ENCODE data around the gene BCL2.

The BCL2 gene

DNA sequence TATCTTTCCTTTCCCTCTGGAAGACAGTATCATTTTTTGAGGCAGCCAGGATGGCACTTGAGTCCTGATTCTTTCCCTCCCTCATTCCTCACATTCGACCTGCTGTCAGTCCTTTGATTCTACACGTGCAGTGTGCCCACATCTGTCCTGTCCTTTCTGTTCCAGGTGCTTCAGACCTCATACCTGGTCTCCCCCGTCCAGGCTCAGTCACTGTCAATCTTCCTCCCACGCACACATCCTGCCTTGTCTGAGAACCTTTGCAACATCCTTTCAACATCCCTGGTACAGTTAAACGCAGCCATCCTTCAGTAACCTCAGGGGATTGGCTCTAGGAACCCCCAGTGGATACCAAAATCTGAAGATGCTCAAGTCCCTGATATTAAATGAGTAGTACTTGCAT lies 10.1 kb downstream of the BCL2 start:
- TF ChIP-seq, protein P1, sequence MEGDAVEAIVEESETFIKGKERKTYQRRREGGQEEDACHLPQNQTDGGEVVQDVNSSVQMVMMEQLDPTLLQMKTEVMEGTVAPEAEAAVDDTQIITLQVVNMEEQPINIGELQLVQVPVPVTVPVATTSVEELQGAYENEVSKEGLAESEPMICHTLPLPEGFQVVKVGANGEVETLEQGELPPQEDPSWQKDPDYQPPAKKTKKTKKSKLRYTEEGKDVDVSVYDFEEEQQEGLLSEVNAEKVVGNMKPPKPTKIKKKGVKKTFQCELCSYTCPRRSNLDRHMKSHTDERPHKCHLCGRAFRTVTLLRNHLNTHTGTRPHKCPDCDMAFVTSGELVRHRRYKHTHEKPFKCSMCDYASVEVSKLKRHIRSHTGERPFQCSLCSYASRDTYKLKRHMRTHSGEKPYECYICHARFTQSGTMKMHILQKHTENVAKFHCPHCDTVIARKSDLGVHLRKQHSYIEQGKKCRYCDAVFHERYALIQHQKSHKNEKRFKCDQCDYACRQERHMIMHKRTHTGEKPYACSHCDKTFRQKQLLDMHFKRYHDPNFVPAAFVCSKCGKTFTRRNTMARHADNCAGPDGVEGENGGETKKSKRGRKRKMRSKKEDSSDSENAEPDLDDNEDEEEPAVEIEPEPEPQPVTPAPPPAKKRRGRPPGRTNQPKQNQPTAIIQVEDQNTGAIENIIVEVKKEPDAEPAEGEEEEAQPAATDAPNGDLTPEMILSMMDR (IDR thresholded peaks at IDR 0.05; ENCODE audit: low read depth, low read length, missing control alignments), result no peak
- no peak for DNase-seq (ENCODE audit: low read depth)
- H3K4me3 ChIP-seq (ENCODE audit: low read depth, low read length), result no peak overlapping the region

DNA sequence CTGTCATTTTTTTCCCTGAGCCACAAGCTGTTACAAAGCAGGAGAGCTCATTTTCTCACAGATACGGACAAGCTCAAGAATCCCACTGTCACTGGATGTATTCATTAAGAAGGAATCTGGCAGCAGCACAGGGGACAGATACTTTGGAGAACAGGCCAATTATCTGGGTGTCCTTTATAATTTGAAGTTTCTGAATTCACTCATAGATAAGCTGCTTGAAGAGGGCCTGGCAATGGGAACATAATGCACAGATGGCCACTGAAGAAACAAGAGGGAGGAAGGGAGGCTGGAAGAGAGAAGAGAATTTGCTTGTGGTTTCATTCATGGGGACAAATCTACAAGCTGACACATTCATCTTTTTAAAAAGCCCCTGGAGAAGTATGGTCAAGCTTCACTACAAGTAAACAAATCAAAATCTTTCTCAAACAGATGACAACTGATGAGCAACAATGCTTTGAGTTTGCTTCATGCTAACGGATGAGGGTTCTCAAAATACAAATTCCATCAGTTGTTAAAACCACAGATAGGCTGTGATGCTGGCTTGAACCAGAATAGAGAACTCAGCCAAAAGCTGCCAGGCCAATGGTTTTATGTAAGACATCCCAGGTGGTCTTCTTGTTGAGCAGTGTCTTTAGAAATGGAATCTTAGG lies 11.9 kb downstream of the BCL2 start:
- TF ChIP-seq, protein P1 (IDR thresholded peaks at IDR 0.05; ENCODE audit: low read depth, low read length, missing control alignments), result no peak
- DNase-seq (ENCODE audit: low read depth), result no peak
- H3K4me3 ChIP-seq (ENCODE audit: low read depth, low read length), result no peak overlapping the region

DNA sequence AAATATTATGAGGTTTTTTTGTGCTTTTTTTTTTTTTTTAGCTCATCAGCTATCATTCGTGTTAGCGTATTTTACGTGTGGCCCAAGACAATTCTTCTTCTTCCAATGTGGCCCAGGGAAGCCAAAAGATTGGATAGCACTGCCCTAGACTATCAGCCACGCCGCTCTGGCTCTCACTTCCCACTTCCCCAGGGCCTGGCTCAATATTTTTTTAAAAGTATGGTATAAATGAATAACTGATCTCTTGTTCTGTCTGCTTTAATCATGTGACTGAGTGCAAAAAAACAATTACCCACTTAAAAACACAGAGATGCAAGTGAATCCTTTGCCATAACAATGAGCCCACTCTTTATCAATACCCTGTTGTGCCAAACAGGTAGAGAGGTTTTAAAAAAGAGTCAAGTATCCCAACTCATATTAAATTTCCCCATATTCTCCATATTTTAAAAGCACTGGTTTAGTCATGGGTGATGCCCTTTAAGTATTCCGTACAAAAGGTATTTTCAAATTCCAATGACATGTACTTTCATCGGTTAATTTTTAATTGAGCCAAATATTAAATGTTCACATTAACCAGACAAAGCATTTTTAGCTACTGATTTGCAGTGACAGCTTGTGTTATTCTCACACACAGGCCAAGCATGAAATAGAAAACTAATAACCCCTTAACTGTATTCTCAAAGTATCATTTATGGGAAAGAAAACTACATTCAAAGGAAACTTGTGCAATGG lies 12.6 kb downstream of the BCL2 start:
- no peak overlapping the region for H3K4me3 ChIP-seq (ENCODE audit: low read depth, low read length)
- no peak for DNase-seq (ENCODE audit: low read depth)
- TF ChIP-seq, protein P1 (IDR thresholded peaks at IDR 0.05; ENCODE audit: low read depth, low read length, missing control alignments), result no peak

DNA sequence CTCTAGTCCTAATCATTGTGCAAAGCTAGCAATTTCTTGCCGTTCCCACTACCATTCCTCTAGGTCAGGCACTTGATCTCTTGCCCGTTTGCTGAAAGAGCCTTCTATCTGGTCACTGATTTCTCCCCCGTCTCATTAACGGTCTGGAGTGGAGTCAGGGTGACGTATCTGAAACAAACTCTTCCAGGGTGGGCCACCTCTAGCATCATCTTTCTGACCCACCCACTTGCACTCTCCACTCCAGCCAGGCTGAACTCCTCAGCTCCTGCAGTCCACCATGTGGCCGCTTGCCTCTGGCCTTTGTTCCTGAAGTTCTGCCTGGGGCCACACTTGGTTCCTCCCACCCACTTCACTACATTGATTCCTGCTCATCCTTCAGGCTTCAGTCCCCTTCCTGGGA lies 13.3 kb downstream of the BCL2 start:
- no peak overlapping the region for H3K4me3 ChIP-seq (ENCODE audit: low read depth, low read length)
- DNase-seq (ENCODE audit: low read depth), result no peak
- TF ChIP-seq, protein P1 (IDR thresholded peaks at IDR 0.05; ENCODE audit: low read depth, low read length, missing control alignments), result no peak

DNA sequence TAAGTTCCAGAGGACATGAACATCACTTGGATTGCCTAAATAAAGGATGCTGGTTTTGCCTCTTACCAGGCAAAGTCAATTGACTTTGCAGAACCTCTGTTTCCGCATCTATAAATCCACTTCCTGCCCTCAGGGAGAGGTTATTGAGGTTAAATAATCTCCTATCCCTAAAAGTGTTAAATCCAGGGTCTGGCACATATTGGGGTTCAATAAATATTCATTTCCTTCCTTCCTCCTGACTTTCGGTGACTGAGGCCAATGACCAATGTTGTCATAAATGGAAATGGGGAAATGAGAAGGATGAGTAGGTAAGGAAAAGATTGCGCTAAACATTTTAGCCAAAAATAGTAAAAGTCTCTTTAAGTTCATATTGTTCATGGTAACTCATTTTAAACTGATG lies 16.0 kb downstream of the BCL2 start:
- H3K4me3 ChIP-seq (ENCODE audit: low read depth, low read length), result no peak overlapping the region
- TF ChIP-seq, protein P1 (IDR thresholded peaks at IDR 0.05; ENCODE audit: low read depth, low read length, missing control alignments), result no peak
- DNase-seq (ENCODE audit: low read depth), result no peak

DNA sequence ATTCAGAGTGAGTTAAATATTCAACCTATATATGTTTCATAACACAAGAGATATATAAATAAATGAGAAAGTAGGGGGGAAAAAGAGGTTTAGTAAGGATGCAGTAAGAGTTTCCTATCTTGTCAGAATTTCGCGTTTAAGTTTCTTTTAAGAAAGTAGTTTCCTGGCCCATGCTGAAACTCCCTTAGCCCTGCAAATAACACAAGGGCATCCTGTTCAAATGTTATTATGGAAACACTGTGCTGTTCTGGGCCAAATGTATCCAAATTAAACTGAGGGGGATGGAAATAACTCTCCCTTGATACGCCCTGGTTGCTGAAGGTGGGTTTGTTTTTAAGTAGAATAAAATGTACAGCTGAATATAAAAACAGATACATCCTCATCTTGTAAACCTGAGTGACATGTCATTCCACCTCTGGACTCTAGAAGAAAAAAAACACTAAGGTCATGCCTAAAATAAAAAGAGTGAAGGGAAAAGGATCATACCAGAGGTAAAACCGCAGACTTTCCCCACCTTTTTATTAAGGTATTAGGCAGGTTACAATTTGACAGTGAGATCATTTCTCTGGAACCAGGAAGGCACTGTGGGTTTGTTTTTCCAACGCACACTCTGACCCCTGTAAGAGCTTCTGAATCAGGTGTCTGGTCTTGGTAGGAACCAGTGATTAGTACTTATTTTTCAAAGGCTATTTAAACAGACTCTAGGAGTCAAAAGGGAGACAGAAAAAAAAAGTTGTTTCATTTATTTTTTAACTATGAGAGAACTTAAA lies 16.7 kb downstream of the BCL2 start:
- no peak overlapping the region for H3K4me3 ChIP-seq (ENCODE audit: low read depth, low read length)
- no peak for DNase-seq (ENCODE audit: low read depth)
- TF ChIP-seq, protein P1 (IDR thresholded peaks at IDR 0.05; ENCODE audit: low read depth, low read length, missing control alignments), result no peak

All from GM12864 (cell line).